Measurements from ENCODE around the gene ARHGEF5. TPM values are rescaled to one million over a fixed set of nuclear protein-coding genes. Genes with fewer than 3 reads are reported as not detected.
"Not testable (repeated sequence)": the region's sequence is repeated elsewhere in the genome, so short reads cannot be mapped to it uniquely, and the experiment has no call there.

The ARHGEF5 gene
- total and polyA plus RNA-seq, 2 donors (not counting 1 experiment from before 2014, with no cell fraction given): 3.0 to 3.1 TPM

DNA sequence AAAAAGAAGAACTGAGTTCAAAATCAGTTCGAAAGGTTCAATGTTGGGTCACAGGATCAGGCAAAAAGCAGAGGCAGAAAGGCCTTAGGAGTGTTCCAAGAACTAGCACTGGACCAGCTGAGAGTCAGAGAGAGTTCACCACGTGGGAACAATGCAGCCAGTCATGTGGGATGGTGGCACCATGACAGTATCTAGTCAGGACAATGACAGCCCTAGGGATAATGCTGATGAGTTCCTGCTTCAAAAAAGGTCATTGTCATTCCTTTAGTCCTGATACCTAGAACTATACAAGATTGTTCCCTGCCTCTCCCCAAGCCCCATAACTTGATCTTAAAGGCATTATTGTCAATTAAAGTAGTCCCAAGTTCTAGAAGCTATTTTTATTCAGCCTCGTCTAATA, 3.5 kb upstream of the ARHGEF5 start:
- DNase-seq (ENCODE audit: low read depth in 2 of 2); H3K79me2 ChIP-seq (ENCODE audit: control insufficient read depth, insufficient read depth, low read length): not testable (repeated sequence)

DNA sequence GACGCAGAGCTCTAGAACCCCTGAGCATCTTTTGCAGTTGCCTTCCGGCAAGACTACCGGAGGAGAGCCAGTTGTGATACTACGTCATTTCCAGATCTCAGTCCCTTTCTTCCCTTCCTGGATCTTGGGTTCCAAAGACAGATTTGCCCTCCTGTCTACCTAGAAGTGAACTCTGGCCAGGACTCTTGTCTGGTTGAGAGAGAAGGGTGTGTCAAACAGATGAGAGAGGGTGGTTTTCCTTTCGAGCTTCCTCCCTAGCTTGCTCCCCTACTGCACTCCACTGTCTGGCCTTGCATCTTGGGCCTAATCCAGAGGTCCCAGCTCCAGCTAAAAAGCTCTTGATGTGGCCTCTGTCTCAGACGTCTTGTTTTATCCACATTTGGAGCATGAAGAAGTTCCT, 983 bp downstream of the ARHGEF5 start:
- not testable (repeated sequence) for H4K20me1 ChIP-seq (ENCODE audit: control insufficient read depth, extremely low read depth, insufficient read depth, low read length); H3K4me3 ChIP-seq (replicated peaks in 1 of 4; ENCODE audit: control extremely low read depth in 1 of 4, insufficient read depth in 1 of 4, low read depth in 3 of 4, low read length in 4 of 4); H3K27me3 ChIP-seq (ENCODE audit: control insufficient read depth, insufficient read depth, low read length); H3K79me2 ChIP-seq (ENCODE audit: control insufficient read depth, insufficient read depth, low read length); H3K4me1 ChIP-seq (ENCODE audit: control insufficient read depth, extremely low read depth, insufficient read depth, low read length); H3K36me3 ChIP-seq (ENCODE audit: control insufficient read depth, insufficient read depth, low read length); H3K9me3 ChIP-seq (ENCODE audit: control insufficient read depth, insufficient read depth, low read depth, low read length); H3K4me2 ChIP-seq (ENCODE audit: extremely low read depth, insufficient read depth, low read length); H3K27ac ChIP-seq (ENCODE audit: insufficient read depth, low read length); H3K9ac ChIP-seq (ENCODE audit: insufficient read depth, low read length); H2AFZ ChIP-seq (ENCODE audit: low read length); DNase-seq (ENCODE audit: low read depth in 2 of 2)

More for the DNA sequence above, 3.5 kb upstream of the ARHGEF5 start:
- not testable (repeated sequence) for H2AFZ ChIP-seq (ENCODE audit: low read length); H3K4me2 ChIP-seq (ENCODE audit: extremely low read depth, insufficient read depth, low read length); H3K27ac ChIP-seq (ENCODE audit: insufficient read depth, low read length); H3K4me3 ChIP-seq (replicated peaks in 1 of 4; ENCODE audit: control extremely low read depth in 1 of 4, insufficient read depth in 1 of 4, low read depth in 3 of 4, low read length in 4 of 4); H3K4me1 ChIP-seq (ENCODE audit: control insufficient read depth, extremely low read depth, insufficient read depth, low read length); H3K9ac ChIP-seq (ENCODE audit: insufficient read depth, low read length); H3K36me3 ChIP-seq (ENCODE audit: control insufficient read depth, insufficient read depth, low read length); H3K27me3 ChIP-seq (ENCODE audit: control insufficient read depth, insufficient read depth, low read length); H4K20me1 ChIP-seq (ENCODE audit: control insufficient read depth, extremely low read depth, insufficient read depth, low read length); H3K9me3 ChIP-seq (ENCODE audit: control insufficient read depth, insufficient read depth, low read depth, low read length)

DNA sequence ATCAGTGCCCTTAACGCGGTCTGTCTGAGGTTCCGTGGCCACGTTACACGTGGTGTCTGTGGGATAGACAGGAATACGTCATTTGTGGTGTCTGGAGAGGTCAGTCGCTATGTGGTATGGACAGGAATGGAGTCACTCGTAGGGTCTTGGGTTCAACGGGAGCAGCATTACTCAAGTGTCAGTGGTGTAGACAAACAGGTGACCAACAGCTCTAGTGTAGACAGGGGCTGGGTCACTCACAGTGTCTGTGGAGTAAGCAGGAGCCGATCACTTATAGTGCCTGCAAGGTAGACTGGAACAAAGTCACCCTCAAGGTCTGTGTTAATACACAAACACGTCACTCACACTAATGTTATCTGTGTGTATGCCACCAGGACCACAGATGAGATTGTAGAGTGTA, 1.7 kb downstream of the ARHGEF5 start:
- not testable (repeated sequence) for H3K4me1 ChIP-seq (ENCODE audit: control insufficient read depth, extremely low read depth, insufficient read depth, low read length); H3K9ac ChIP-seq (ENCODE audit: insufficient read depth, low read length); DNase-seq (ENCODE audit: low read depth in 2 of 2); H3K9me3 ChIP-seq (ENCODE audit: control insufficient read depth, insufficient read depth, low read depth, low read length); H3K36me3 ChIP-seq (ENCODE audit: control insufficient read depth, insufficient read depth, low read length); H3K4me3 ChIP-seq (replicated peaks in 1 of 4; ENCODE audit: control extremely low read depth in 1 of 4, insufficient read depth in 1 of 4, low read depth in 3 of 4, low read length in 4 of 4); H3K27ac ChIP-seq (ENCODE audit: insufficient read depth, low read length); H3K4me2 ChIP-seq (ENCODE audit: extremely low read depth, insufficient read depth, low read length); H2AFZ ChIP-seq (ENCODE audit: low read length); H3K27me3 ChIP-seq (ENCODE audit: control insufficient read depth, insufficient read depth, low read length); H4K20me1 ChIP-seq (ENCODE audit: control insufficient read depth, extremely low read depth, insufficient read depth, low read length); H3K79me2 ChIP-seq (ENCODE audit: control insufficient read depth, insufficient read depth, low read length)

- H3K36me3 ChIP-seq (ENCODE audit: control insufficient read depth, insufficient read depth, low read length); H3K4me3 ChIP-seq (replicated peaks in 1 of 4; ENCODE audit: control extremely low read depth in 1 of 4, insufficient read depth in 1 of 4, low read depth in 3 of 4, low read length in 4 of 4); H3K27ac ChIP-seq (ENCODE audit: insufficient read depth, low read length); H4K20me1 ChIP-seq (ENCODE audit: control insufficient read depth, extremely low read depth, insufficient read depth, low read length); DNase-seq (ENCODE audit: low read depth in 2 of 2); H3K9me3 ChIP-seq (ENCODE audit: control insufficient read depth, insufficient read depth, low read depth, low read length); H2AFZ ChIP-seq (ENCODE audit: low read length); H3K9ac ChIP-seq (ENCODE audit: insufficient read depth, low read length); H3K79me2 ChIP-seq (ENCODE audit: control insufficient read depth, insufficient read depth, low read length); H3K4me2 ChIP-seq (ENCODE audit: extremely low read depth, insufficient read depth, low read length); H3K27me3 ChIP-seq (ENCODE audit: control insufficient read depth, insufficient read depth, low read length); H3K4me1 ChIP-seq (ENCODE audit: control insufficient read depth, extremely low read depth, insufficient read depth, low read length): not testable (repeated sequence)
These were observed 6.9 kb downstream of the ARHGEF5 start for GRCh38 chr7:144362061-144362460.

- H3K4me3 ChIP-seq (replicated peaks in 1 of 4; ENCODE audit: control extremely low read depth in 1 of 4, insufficient read depth in 1 of 4, low read depth in 3 of 4, low read length in 4 of 4); H3K4me1 ChIP-seq (ENCODE audit: control insufficient read depth, extremely low read depth, insufficient read depth, low read length); H3K27ac ChIP-seq (ENCODE audit: insufficient read depth, low read length); H4K20me1 ChIP-seq (ENCODE audit: control insufficient read depth, extremely low read depth, insufficient read depth, low read length); H3K4me2 ChIP-seq (ENCODE audit: extremely low read depth, insufficient read depth, low read length); DNase-seq (ENCODE audit: low read depth in 2 of 2); H3K9ac ChIP-seq (ENCODE audit: insufficient read depth, low read length); H3K27me3 ChIP-seq (ENCODE audit: control insufficient read depth, insufficient read depth, low read length); H2AFZ ChIP-seq (ENCODE audit: low read length); H3K9me3 ChIP-seq (ENCODE audit: control insufficient read depth, insufficient read depth, low read depth, low read length); H3K36me3 ChIP-seq (ENCODE audit: control insufficient read depth, insufficient read depth, low read length); H3K79me2 ChIP-seq (ENCODE audit: control insufficient read depth, insufficient read depth, low read length): not testable (repeated sequence)
These were observed 10.3 kb downstream of the ARHGEF5 start for GRCh38 chr7:144365523-144365922.

GRCh38 chr7:144367250-144367649, 12.0 kb downstream of the ARHGEF5 start:
- H3K27me3 ChIP-seq (ENCODE audit: control insufficient read depth, insufficient read depth, low read length); H3K79me2 ChIP-seq (ENCODE audit: control insufficient read depth, insufficient read depth, low read length); H3K4me3 ChIP-seq (replicated peaks in 1 of 4; ENCODE audit: control extremely low read depth in 1 of 4, insufficient read depth in 1 of 4, low read depth in 3 of 4, low read length in 4 of 4); H3K27ac ChIP-seq (ENCODE audit: insufficient read depth, low read length); DNase-seq (ENCODE audit: low read depth in 2 of 2); H3K4me2 ChIP-seq (ENCODE audit: extremely low read depth, insufficient read depth, low read length); H3K36me3 ChIP-seq (ENCODE audit: control insufficient read depth, insufficient read depth, low read length); H4K20me1 ChIP-seq (ENCODE audit: control insufficient read depth, extremely low read depth, insufficient read depth, low read length); H3K9me3 ChIP-seq (ENCODE audit: control insufficient read depth, insufficient read depth, low read depth, low read length); H3K4me1 ChIP-seq (ENCODE audit: control insufficient read depth, extremely low read depth, insufficient read depth, low read length); H3K9ac ChIP-seq (ENCODE audit: insufficient read depth, low read length); H2AFZ ChIP-seq (ENCODE audit: low read length): not testable (repeated sequence)

DNA sequence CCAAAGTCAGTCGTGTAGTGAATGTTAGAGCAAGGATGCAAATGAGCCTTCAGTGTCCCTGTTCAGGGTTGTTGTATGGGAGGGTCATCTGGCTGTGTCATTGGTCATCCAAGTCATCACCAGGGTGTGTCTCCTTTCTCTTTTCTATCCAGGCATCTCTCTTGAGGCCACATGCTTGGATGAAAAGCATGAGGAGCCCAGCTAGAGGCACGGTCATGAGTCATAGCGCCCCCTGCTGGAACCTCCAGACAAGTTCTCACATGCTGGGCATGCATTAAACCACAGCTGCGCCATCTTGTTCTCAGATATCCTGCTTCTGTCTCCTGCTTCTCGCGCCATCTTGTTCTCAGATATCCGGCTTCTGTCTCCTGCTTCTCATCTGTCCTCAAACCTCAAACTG, 14.0 kb downstream of the ARHGEF5 start:
- H3K4me2 ChIP-seq (ENCODE audit: extremely low read depth, insufficient read depth, low read length); H3K4me3 ChIP-seq (replicated peaks in 1 of 4; ENCODE audit: control extremely low read depth in 1 of 4, insufficient read depth in 1 of 4, low read depth in 3 of 4, low read length in 4 of 4); H3K4me1 ChIP-seq (ENCODE audit: control insufficient read depth, extremely low read depth, insufficient read depth, low read length); H3K9ac ChIP-seq (ENCODE audit: insufficient read depth, low read length); H3K79me2 ChIP-seq (ENCODE audit: control insufficient read depth, insufficient read depth, low read length); H2AFZ ChIP-seq (ENCODE audit: low read length); H4K20me1 ChIP-seq (ENCODE audit: control insufficient read depth, extremely low read depth, insufficient read depth, low read length); DNase-seq (ENCODE audit: low read depth in 2 of 2); H3K27me3 ChIP-seq (ENCODE audit: control insufficient read depth, insufficient read depth, low read length); H3K36me3 ChIP-seq (ENCODE audit: control insufficient read depth, insufficient read depth, low read length); H3K27ac ChIP-seq (ENCODE audit: insufficient read depth, low read length); H3K9me3 ChIP-seq (ENCODE audit: control insufficient read depth, insufficient read depth, low read depth, low read length): not testable (repeated sequence)
